Brain microvascular endothelial cell (primary cell): Measurements from ENCODE around the gene FMN2.
A peak's percentile ranks its signal among the peaks of the same experiment; 100 is the strongest.

Experiments used
- DNase-seq: peaks from one replicate; pipeline ENCODE4 v3.0.0-alpha.2; 2020
- H3K27ac ChIP-seq: fragments of 250-450 bp; sonication (Bioruptor Pico); 2 replicates; pipeline ENCODE4 v1.5.1; 2020; ENCODE audit warnings: mild to moderate bottlenecking, moderate library complexity
- H3K27me3 ChIP-seq: fragments of 250-450 bp; sonication (Bioruptor Pico); replicated peaks from 2 replicates; pipeline ENCODE4 v1.5.1; 2020; ENCODE audit warnings: mild to moderate bottlenecking
- H3K36me3 ChIP-seq: fragments of 250-450 bp; sonication (Bioruptor Pico); replicated peaks from 2 replicates; pipeline ENCODE4 v1.5.1; 2020; ENCODE audit warnings: mild to moderate bottlenecking
- H3K4me3 ChIP-seq: 2 replicates; pipeline ENCODE4 v1.5.1; 2011; ENCODE audit warnings: low read depth, mild to moderate bottlenecking, control low read depth, low read length, moderate library complexity
- in situ Hi-C: cut with HindIII; loops from 2 replicates; pipeline ENCODE4 v1.10.0; 2017; ENCODE audit warnings: low sequenced_read_pairs, low pct_ligation_motif_present
- TF ChIP-seq, protein P1 (sequence below): IDR thresholded peaks from 2 replicates; pipeline ENCODE4 v1.5.1; 2011; ENCODE audit warnings: low read depth, mild to moderate bottlenecking, moderate library complexity, low read length, control low read depth, inconsistent platforms; ENCODE audit errors: missing control alignments

The FMN2 gene

DNA sequence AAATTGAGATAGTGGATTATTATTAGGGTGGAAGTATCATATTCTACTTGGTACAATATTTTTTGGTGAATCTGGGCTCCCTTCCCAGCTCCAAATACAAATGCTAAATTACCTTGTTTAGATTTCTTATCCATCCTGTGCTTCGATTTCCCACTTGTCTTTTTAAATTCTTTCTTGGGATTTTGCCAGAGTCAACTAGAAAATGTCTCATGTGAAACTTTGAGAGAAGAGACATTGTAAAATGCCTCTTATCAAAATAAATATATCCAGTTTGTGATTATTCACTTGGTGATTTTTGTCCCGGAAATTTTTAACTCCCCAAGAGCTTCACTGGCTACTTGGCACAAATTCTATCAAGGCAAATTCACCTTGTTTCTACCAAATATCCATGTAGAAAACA lies 202.0 kb downstream of the FMN2 start:
- no peak for DNase-seq
- H3K27ac ChIP-seq = no peak overlapping the region
- TF ChIP-seq, protein P1, sequence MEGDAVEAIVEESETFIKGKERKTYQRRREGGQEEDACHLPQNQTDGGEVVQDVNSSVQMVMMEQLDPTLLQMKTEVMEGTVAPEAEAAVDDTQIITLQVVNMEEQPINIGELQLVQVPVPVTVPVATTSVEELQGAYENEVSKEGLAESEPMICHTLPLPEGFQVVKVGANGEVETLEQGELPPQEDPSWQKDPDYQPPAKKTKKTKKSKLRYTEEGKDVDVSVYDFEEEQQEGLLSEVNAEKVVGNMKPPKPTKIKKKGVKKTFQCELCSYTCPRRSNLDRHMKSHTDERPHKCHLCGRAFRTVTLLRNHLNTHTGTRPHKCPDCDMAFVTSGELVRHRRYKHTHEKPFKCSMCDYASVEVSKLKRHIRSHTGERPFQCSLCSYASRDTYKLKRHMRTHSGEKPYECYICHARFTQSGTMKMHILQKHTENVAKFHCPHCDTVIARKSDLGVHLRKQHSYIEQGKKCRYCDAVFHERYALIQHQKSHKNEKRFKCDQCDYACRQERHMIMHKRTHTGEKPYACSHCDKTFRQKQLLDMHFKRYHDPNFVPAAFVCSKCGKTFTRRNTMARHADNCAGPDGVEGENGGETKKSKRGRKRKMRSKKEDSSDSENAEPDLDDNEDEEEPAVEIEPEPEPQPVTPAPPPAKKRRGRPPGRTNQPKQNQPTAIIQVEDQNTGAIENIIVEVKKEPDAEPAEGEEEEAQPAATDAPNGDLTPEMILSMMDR = no peak
- H3K27me3 ChIP-seq = no peaks in the 10 kb centered on the region
- in situ Hi-C loops = no loop called here
- no peaks in the 10 kb centered on the region for H3K36me3 ChIP-seq
- H3K4me3 ChIP-seq = no peak overlapping the region

- TF ChIP-seq, protein P1 = peak; percentile 69
- no peak for DNase-seq
- in situ Hi-C loops = no loop called here
- no peaks in the 10 kb centered on the region for H3K27me3 ChIP-seq
- no peak overlapping the region for H3K27ac ChIP-seq
- no peak overlapping the region for H3K4me3 ChIP-seq
- no peaks in the 10 kb centered on the region for H3K36me3 ChIP-seq
Measured at GRCh38 chr1:240294566-240294965, 202.9 kb downstream of the FMN2 start.

- Histone ChIP-seq H3K27ac (no peak overlapping the region), H3K27me3 (no peaks in the 10 kb centered on the region), H3K4me3 (no peak overlapping the region), H3K36me3 (no peaks in the 10 kb centered on the region)
- DNase-seq = no peak
- TF ChIP-seq, protein P1 = no peak
- in situ Hi-C loops = no loop called here
Measured at GRCh38 chr1:240295811-240296210, 204.1 kb downstream of the FMN2 start.

DNA sequence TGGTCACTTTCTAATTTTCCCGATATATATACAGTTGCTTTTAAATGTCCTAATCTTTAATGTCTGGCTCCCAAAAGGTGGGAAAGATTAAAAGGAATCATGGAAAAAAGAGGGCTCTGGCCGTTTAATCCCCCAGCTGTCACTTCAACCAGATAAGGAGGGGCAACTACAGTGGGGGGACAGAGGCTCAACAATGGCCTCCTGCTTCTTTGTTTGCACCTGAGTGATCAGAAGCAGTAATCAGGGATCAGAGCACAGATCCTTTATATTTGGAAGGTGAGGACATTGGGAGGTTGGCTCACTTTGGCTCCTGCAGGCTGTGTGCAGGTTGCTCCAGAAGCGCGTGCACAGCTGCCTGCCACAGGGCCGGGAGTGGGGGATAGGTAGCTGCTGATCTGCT lies 212.8 kb downstream of the FMN2 start:
- TF ChIP-seq, protein P1 = no peak
- H3K36me3 ChIP-seq = no peaks in the 10 kb centered on the region
- H3K27ac ChIP-seq = no peak overlapping the region
- no peak for DNase-seq
- no peaks in the 10 kb centered on the region for H3K27me3 ChIP-seq
- H3K4me3 ChIP-seq = no peak overlapping the region
- in situ Hi-C loops = no loop called here

DNA sequence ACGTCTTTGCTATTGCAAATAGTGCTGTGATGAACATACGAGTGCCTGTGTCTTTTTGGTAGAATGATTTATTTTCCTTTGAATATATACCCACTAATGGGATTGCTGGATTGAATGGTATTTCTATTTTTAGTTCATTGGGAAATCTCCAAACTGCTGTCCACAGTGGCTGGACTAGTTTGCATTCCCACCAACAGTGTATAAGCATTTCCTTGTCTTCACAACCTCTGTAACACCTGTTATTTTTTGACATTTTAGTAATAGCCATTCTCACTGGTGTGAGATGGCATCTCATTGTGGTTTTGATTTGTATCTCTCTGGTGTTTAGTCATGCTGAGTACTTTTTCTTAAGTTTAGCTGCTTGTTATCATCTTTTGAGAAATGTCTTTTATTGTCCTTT lies 215.0 kb downstream of the FMN2 start:
- Histone ChIP-seq H3K27ac (no peak overlapping the region), H3K36me3 (no peaks in the 10 kb centered on the region), H3K4me3 (no peak overlapping the region), H3K27me3 (no peaks in the 10 kb centered on the region)
- no peak for DNase-seq
- in situ Hi-C loops = no loop called here
- TF ChIP-seq, protein P1 = no peak

DNA sequence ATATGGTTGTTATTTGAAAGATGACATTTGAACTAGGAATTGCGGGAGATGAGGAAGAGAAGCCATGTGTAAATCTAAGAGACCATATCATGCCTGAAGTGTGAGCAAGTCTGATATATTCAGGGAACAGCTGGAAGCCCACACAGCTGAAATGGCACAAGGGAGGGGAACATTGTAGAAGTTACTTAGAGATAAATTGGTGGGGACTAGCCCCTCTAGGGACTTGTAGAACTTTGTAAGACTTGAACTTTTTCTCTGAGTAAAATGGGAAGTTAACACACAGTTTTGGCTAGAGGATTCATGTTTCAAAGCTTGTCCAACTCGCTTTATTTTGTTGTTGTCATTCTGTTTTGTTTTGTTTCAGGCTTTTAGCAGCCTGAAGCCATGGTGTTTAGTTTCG lies 216.4 kb downstream of the FMN2 start:
- TF ChIP-seq, protein P1 = no peak
- Histone ChIP-seq H3K36me3 (no peaks in the 10 kb centered on the region), H3K27ac (no peak overlapping the region), H3K27me3 (no peaks in the 10 kb centered on the region), H3K4me3 (no peak overlapping the region)
- in situ Hi-C loops = no loop called here
- no peak for DNase-seq
